HUES48 (cell line): Measurements from ENCODE around the gene RGMA.
"Not testable (repeated sequence)": the region's sequence is repeated elsewhere in the genome, so short reads cannot be mapped to it uniquely, and the experiment has no call there.

Source experiments
- H3K27ac ChIP-seq: one replicate; pipeline ENCODE4 v1.7.0; 2013; ENCODE audit warnings: low read depth, low read length, inconsistent platforms
- H3K27me3 ChIP-seq: 2 replicates; pipeline ENCODE4 v1.6.1; 2013; ENCODE audit warnings: mild to moderate bottlenecking, low read length; ENCODE audit not compliant: control insufficient read depth, insufficient read depth
- H3K36me3 ChIP-seq: 2 replicates; pipeline ENCODE4 v1.6.1; 2013; ENCODE audit warnings: low read length; ENCODE audit not compliant: control insufficient read depth, insufficient read depth
- H3K4me1 ChIP-seq: 2 replicates; pipeline ENCODE4 v1.6.1; 2013; ENCODE audit warnings: mild to moderate bottlenecking, low read length; ENCODE audit not compliant: control insufficient read depth, insufficient read depth
- H3K4me3 ChIP-seq: 2 replicates; pipeline ENCODE4 v1.5.1; 2013; ENCODE audit warnings: mild to moderate bottlenecking, low read depth, low read length
- H3K9ac ChIP-seq: 2 replicates; pipeline ENCODE4 v1.6.1; 2013; ENCODE audit warnings: mild to moderate bottlenecking, low read depth, low read length, moderate library complexity
- H3K9me3 ChIP-seq: 2 replicates; pipeline ENCODE4 v1.6.1; 2013; ENCODE audit warnings: low read length; ENCODE audit not compliant: control insufficient read depth, insufficient read depth

Gene RGMA

DNA sequence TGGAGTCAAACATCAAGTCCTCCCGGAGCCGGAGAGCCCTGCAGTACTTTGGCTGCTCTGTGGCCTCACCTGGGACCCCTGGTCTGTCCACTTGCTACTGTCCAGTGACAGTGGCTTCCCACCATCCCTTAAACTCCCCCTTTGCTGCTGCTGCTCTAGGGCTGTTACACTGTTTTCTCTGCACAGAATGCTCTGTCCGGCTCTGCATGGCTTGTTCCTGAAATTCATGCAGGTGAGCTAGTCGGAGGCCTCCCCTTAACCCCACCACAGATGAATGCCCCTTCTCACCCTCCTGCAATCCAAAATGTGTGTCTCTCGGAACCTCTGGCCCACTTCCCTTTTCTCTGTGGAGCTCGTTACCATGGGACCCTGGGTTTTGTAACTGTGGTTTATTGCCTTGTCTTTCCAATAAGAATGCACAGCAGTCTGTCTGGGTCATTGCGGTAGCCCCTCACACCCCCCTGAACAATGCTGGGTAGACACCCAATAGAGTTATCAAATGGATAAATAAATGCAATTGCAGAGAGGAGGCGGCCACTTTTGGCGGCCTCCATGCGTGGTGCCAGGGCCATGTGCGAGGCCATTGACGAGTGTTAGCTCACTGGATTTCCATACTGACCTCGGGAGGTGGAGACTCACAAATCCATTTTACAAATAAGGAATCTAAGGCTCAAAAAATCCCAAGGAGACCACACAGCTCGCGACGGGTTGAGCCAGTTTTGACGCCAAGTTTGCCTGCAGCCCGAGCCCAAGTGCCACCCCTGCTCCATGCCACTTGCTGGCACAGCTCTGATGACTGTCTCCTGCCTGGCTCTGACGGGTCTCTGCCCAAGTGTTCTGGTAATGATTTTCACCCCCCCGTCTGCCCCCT, 48.5 kb downstream of the RGMA start:
- H3K4me1 ChIP-seq, result no peaks in the 10 kb centered on the region
- H3K9ac ChIP-seq, result no peak overlapping the region
- H3K27ac ChIP-seq, result no peak overlapping the region

GRCh38 chr15:93039562-93040287, 49.3 kb downstream of the RGMA start:
- peaks cover 10% of the 10 kb centered on the region for H3K36me3 ChIP-seq
- H3K4me3 ChIP-seq, H3K27me3 ChIP-seq, H3K9me3 ChIP-seq, H3K27ac ChIP-seq, H3K9ac ChIP-seq, H3K4me1 ChIP-seq: not testable (repeated sequence)

More for the DNA sequence above, 48.5 kb downstream of the RGMA start:
- Histone ChIP-seq H3K9me3 (no peaks in the 10 kb centered on the region), H3K36me3 (peaks cover 18% of the 10 kb centered on the region), H3K27me3 (no peaks in the 10 kb centered on the region), H3K4me3 (no peak overlapping the region)

- H3K9ac ChIP-seq, result no peak overlapping the region
- no peak overlapping the region for H3K27ac ChIP-seq
- H3K4me3 ChIP-seq, result no peak overlapping the region
These were observed 50.9 kb downstream of the RGMA start for GRCh38 chr15:93037820-93038705.

GRCh38 chr15:93036951-93037819, 51.8 kb downstream of the RGMA start:
- H3K36me3 ChIP-seq, result no peaks in the 10 kb centered on the region
- H3K27ac ChIP-seq, result no peak overlapping the region
- no peak overlapping the region for H3K4me3 ChIP-seq
- no peaks in the 10 kb centered on the region for H3K9me3 ChIP-seq
- no peaks in the 10 kb centered on the region for H3K27me3 ChIP-seq
- no peaks in the 10 kb centered on the region for H3K4me1 ChIP-seq
- no peak overlapping the region for H3K9ac ChIP-seq

More at GRCh38 chr15:93037820-93038705, 50.9 kb downstream of the RGMA start:
- H3K36me3 ChIP-seq, result no peaks in the 10 kb centered on the region
- H3K4me1 ChIP-seq, result no peaks in the 10 kb centered on the region
- H3K27me3 ChIP-seq, result no peaks in the 10 kb centered on the region
- no peaks in the 10 kb centered on the region for H3K9me3 ChIP-seq

DNA sequence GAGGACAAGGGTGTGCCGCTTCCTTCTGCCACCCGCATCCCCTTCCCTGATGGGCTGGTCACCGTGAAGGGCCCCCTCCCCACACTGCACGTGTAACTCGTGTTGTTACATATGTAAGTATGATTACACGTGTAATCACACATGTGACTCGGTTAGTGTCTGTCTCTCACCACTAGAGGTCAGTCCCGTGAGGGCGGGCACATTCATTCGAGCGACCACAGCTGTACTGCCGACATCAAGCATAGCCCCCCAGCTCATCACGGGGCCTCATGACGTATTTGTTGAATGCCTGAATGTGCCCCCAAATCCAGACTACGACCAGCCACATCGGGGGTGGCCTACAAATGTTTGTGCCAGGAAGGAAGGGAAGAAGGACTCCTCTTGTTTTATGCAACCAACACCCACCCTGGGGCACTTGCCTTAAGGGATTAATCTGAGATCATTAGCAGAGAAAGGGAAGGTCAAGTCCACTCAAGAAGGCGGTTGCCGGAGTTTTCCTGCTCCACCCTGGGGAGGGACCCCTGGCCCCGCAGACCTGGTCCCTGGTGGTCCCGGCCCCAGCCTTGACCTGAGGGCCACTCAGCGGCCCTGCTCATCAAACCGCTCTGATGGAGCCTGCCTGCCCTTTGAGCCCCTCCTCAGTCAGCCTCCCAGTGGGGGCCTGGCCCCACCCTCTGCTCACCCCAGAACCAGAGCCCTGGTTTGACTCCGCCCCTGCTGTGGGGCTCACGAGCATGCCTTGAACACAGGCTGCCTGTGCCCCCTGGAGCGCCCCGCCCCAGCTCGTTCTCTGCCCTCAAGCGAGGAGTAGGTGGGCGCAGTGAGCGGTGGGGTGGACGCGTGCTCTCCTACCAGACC, 52.8 kb downstream of the RGMA start:
- no peak overlapping the region for H3K9ac ChIP-seq
- H3K27ac ChIP-seq, result no peak overlapping the region
- H3K36me3 ChIP-seq, result no peaks in the 10 kb centered on the region
- H3K27me3 ChIP-seq, result no peaks in the 10 kb centered on the region
- H3K4me3 ChIP-seq, result no peak overlapping the region
- H3K4me1 ChIP-seq, result no peaks in the 10 kb centered on the region
- no peaks in the 10 kb centered on the region for H3K9me3 ChIP-seq

DNA sequence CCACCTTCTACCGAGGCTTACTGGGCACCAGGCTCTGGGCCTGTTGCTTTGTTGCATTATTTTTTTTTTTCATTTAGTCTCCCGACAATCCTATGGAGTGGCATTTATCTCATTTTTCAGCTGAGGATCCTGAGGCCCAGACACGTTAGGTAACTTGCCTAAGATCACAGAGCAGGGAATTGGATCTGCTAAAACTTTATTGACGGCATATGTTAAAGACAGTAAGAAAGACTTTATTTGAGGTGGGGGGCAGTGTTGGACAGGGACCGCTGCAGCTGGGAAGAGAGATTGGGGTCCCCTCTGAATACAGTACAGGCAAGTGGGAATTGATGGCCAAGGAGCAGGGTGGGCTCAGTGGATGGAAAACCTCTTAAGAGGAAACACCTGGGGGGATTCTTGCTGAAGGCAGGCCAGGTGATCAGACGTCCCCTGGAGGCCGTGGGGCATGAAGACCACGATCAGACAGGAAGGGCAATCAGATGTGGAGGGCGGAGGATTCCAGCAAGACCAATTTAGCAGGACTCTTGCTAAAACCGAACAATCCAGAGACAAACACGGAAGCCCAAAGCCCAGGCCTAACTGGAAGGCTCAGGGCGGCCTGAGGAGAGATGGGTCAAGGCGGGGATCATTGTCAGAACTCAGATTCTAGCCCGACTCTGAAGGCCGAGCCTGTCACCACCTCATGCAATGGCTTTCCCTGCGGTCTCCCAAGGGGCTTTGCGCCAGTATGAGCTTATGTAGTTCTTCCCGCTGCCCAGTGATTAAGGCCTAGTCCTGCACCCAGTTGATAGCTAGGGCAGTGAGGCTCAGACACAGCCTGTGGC, 53.7 kb downstream of the RGMA start:
- Histone ChIP-seq H3K27ac (no peak overlapping the region), H3K4me1 (peaks cover 2% of the 10 kb centered on the region; the same call in 1 of the 2 replicates), H3K27me3 (no peaks in the 10 kb centered on the region), H3K36me3 (no peaks in the 10 kb centered on the region), H3K4me3 (no peak overlapping the region), H3K9me3 (no peaks in the 10 kb centered on the region), H3K9ac (no peak overlapping the region)

GRCh38 chr15:93034512-93034911, 54.5 kb downstream of the RGMA start:
- Histone ChIP-seq H3K9me3 (no peaks in the 10 kb centered on the region), H3K36me3 (no peaks in the 10 kb centered on the region), H3K27me3 (no peaks in the 10 kb centered on the region), H3K4me1 (peaks cover 7% of the 10 kb centered on the region; the same call in 1 of the 2 replicates), H3K27ac (no peak overlapping the region), H3K9ac (no peak overlapping the region), H3K4me3 (no peak overlapping the region)

- Histone ChIP-seq H3K9ac (no peak overlapping the region), H3K4me1 (peaks cover 7% of the 10 kb centered on the region; the same call in 1 of the 2 replicates), H3K27me3 (no peaks in the 10 kb centered on the region), H3K27ac (no peak overlapping the region), H3K36me3 (no peaks in the 10 kb centered on the region), H3K9me3 (no peaks in the 10 kb centered on the region), H3K4me3 (no peak overlapping the region)
These were observed 55.5 kb downstream of the RGMA start for GRCh38 chr15:93033434-93034045.
